Esophagus squamous epithelium (tissue), 5 donors: ENCODE data around the gene USP49. TPM values are rescaled to one million over a fixed set of nuclear protein-coding genes. Genes with fewer than 3 reads are reported as not detected.

Experiments used
- DNase-seq: peaks from one replicate; lab custom pipeline; 2025; lab: John Stamatoyannopoulos, UW
- H3K27ac ChIP-seq, 4 donors: fragments of 200-600 bp; sonication (generic); one replicate each; pipeline ENCODE4 v1.5.1; 2016 to 2019; ENCODE audit warnings: mild to moderate bottlenecking in 1 of 4
- H3K27me3 ChIP-seq, 4 donors: fragments of 200-600 bp; sonication (generic); 1 replicate in 3 of 4; 2 replicates in 1 of 4; pipeline versions ENCODE4 v1.5.1 to v1.6.0; 2017 to 2021; ENCODE audit warnings: antibody characterized with exemption in 1 of 4
- H3K36me3 ChIP-seq, 3 donors: fragments of 200-600 bp; sonication (generic); one replicate each; pipeline ENCODE4 v1.5.1; 2016 to 2019
- H3K4me1 ChIP-seq, 3 donors: fragments of 200-600 bp; sonication (generic); one replicate each; pipeline ENCODE4 v1.5.1; 2017 to 2019
- H3K4me3 ChIP-seq, 4 donors: fragments of 200-600 bp; sonication (generic); 1 replicate in 3 of 4; 2 replicates in 1 of 4; pipeline ENCODE4 v1.5.1; 2016 to 2019; ENCODE audit warnings: mild to moderate bottlenecking in 2 of 4, moderate library complexity in 1 of 4
- H3K9me3 ChIP-seq, 3 donors: fragments of 200-600 bp; sonication (generic); one replicate each; pipeline ENCODE4 v1.5.1; 2016 to 2019
- CTCF ChIP-seq, 6 experiments: fragments of 450-650 bp in 4 of 6; fragments of 200-600 bp in 2 of 6; sonication (generic) in 2 of 6; IDR thresholded peaks; one replicate each; pipeline ENCODE4 v1.5.1; 2016 to 2019; ENCODE audit warnings: antibody characterized with exemption in 6 of 6, mild to moderate bottlenecking in 4 of 6, moderate library complexity in 4 of 6
- POLR2A ChIP-seq, 4 donors: fragments of 450-650 bp; IDR thresholded peaks; one replicate each; pipeline ENCODE4 v1.6.1; 2017; ENCODE audit warnings: antibody characterized with exemption in 4 of 4, mild to moderate bottlenecking in 4 of 4, moderate library complexity in 3 of 4
- WGBS, 2 donors: methylation state at CpG; one replicate each; pipeline ENCODE4 v1.1.5; 2018; 5-methylcytosine and 5-hydroxymethylcytosine counted together
- intact Hi-C: fragments of 100-400 bp; cut with DNase I; formaldehyde crosslinking; loops from one replicate; pipeline ENCODE4 v1.15.0; 2022
- total RNA-seq, 4 donors: library from RNA; depleted of rRNA; stranded (reverse); fragments of >200 nt; gene quantifications; one replicate each; pipeline ENCODE4 v1.1.0, GENCODE V29; 2016
- donor health status: DM: yes; HTN: yes; CAD: no.

The USP49 gene
- total RNA-seq, 4 donors from 2014 or later = 1.4 to 2.7 (median 1.8) TPM

GRCh38 chr6:41779788-41780550 lies 115.2 kb downstream of the USP49 start, which contains the start of gene FRS3:
TSS of gene FRS3 (minus strand) at chr6:41779900. CDS start at chr6:41776987, 2,913 bp downstream.
- H3K36me3 ChIP-seq = peaks cover 0 to 26% (median 1%) of the 10 kb centered on the region in 3 donors
- H3K9me3 ChIP-seq = no peaks in the 10 kb centered on the region
- intact Hi-C loops = loop anchor here (5.0 to 10.0 kb wide), 2 partner anchors 175 to 267 kb away; no protein-coding TSS in a partner anchor
- peak within 1 kb of the TSS; percentile 47 to 91 (median 78) for H3K4me3 ChIP-seq
- peak within 1 kb of the TSS; percentile 85 to 94 (median 91) for H3K27ac ChIP-seq
- peaks cover 32 to 59% (median 34%) of the 10 kb centered on the region in 3 donors for H3K4me1 ChIP-seq
- WGBS, 2 donors = 0 to 1% methylated on average over 28 to 33 of the region's 73 CpGs
- peak; percentile 74 for DNase-seq
- TF ChIP-seq CTCF (IDR thresholded peaks at IDR 0.05) (peak; percentile 65 to 98 (median 96)), POLR2A (IDR thresholded peaks at IDR 0.05) (peak in 2 of 4 donors; percentile 15 to 36)
- H3K27me3 ChIP-seq = no peaks in the 10 kb centered on the region

GRCh38 chr6:41779336-41779735 lies 115.8 kb downstream of the USP49 start:
- H3K4me1 ChIP-seq = peaks cover 26 to 52% (median 28%) of the 10 kb centered on the region in 3 donors
- H3K27ac ChIP-seq = peak overlapping the region; percentile 60 to 94 (median 87)
- H3K9me3 ChIP-seq = no peaks in the 10 kb centered on the region
- H3K27me3 ChIP-seq = no peaks in the 10 kb centered on the region
- DNase-seq = no peak
- TF ChIP-seq CTCF (IDR thresholded peaks at IDR 0.05) = peak in 1 of 6 experiments; percentile 9
- TF ChIP-seq POLR2A (IDR thresholded peaks at IDR 0.05) = no peak
- peak overlapping the region; percentile 47 to 91 (median 78) for H3K4me3 ChIP-seq
- peaks cover 4 to 31% (median 5%) of the 10 kb centered on the region in 3 donors for H3K36me3 ChIP-seq
- WGBS, 2 donors = 2 to 5% methylated on average over 6 to 11 of the region's 16 CpGs
- intact Hi-C loops = loop anchor here (10.0 kb wide), 1 partner anchor 175 kb away; no protein-coding TSS in a partner anchor

GRCh38 chr6:41778895-41779294 lies 116.3 kb downstream of the USP49 start:
- H3K27me3 ChIP-seq = no peaks in the 10 kb centered on the region
- 50 to 54% methylated on average over 2 to 6 of the region's 6 CpGs for WGBS, 2 donors
- H3K36me3 ChIP-seq = peaks cover 4 to 36% (median 6%) of the 10 kb centered on the region in 3 donors
- no peaks in the 10 kb centered on the region for H3K9me3 ChIP-seq
- peak overlapping the region in 1 of 4 donors; percentile 60 for H3K27ac ChIP-seq
- TF ChIP-seq POLR2A (IDR thresholded peaks at IDR 0.05) (no peak), CTCF (IDR thresholded peaks at IDR 0.05) (no peak)
- no peak for DNase-seq
- intact Hi-C loops = loop anchor here (10.0 kb wide), 1 partner anchor 174 kb away; no protein-coding TSS in a partner anchor
- peaks cover 21 to 48% (median 24%) of the 10 kb centered on the region in 3 donors for H3K4me1 ChIP-seq
- H3K4me3 ChIP-seq = peak overlapping the region in 3 of 4 donors; percentile 77 to 91 (median 78)

GRCh38 chr6:41777551-41778285 lies 117.5 kb downstream of the USP49 start:
- WGBS, 2 donors = 78 to 80% methylated on average over 4 to 5 of the region's 5 CpGs
- DNase-seq = no peak
- peak overlapping the region in 1 of 4 donors; percentile 3 for H3K27ac ChIP-seq
- intact Hi-C loops = loop anchor here (10.0 kb wide), 1 partner anchor 173 kb away; no protein-coding TSS in a partner anchor
- no peak overlapping the region for H3K4me3 ChIP-seq
- peaks cover 4 to 47% (median 6%) of the 10 kb centered on the region in 3 donors for H3K36me3 ChIP-seq
- TF ChIP-seq POLR2A (IDR thresholded peaks at IDR 0.05) (no peak), CTCF (IDR thresholded peaks at IDR 0.05) (no peak)
- peaks cover 19 to 36% (median 22%) of the 10 kb centered on the region in 3 donors for H3K4me1 ChIP-seq
- H3K9me3 ChIP-seq = no peaks in the 10 kb centered on the region
- H3K27me3 ChIP-seq = no peaks in the 10 kb centered on the region
